CD4-positive, alpha-beta T cell treated with Interleukin-10 for 1 hour (primary cell): ENCODE data around the gene MLPH.
"Not testable (repeated sequence)": the region's sequence is repeated elsewhere in the genome, so short reads cannot be mapped to it uniquely, and the experiment has no call there.

Experiments
- DNase-seq: peaks from one replicate; pipeline ENCODE4 v3.0.0-alpha.2; 2020

The MLPH gene

GRCh38 chr2:237592425-237592980, 105.5 kb downstream of the MLPH start:
- DNase-seq = no peak

GRCh38 chr2:237593036-237593435, 106.0 kb downstream of the MLPH start:
- DNase-seq = no peak

- DNase-seq = no peak
These were observed 106.7 kb downstream of the MLPH start for GRCh38 chr2:237593596-237594320.

GRCh38 chr2:237594514-237594871, 107.4 kb downstream of the MLPH start:
- no peak for DNase-seq

- DNase-seq = not testable (repeated sequence)
These were observed 108.9 kb downstream of the MLPH start for GRCh38 chr2:237595829-237596519.

- DNase-seq = no peak
These were observed 109.6 kb downstream of the MLPH start for GRCh38 chr2:237596520-237597195.

- DNase-seq = no peak
These were observed 110.4 kb downstream of the MLPH start for GRCh38 chr2:237597196-237598145.

- no peak for DNase-seq
These were observed 111.6 kb downstream of the MLPH start for GRCh38 chr2:237598468-237599208.

- DNase-seq = no peak
These were observed 112.5 kb downstream of the MLPH start for GRCh38 chr2:237599465-237600110.

GRCh38 chr2:237600205-237600846, 113.3 kb downstream of the MLPH start:
- DNase-seq = no peak

- no peak for DNase-seq
These were observed 114.5 kb downstream of the MLPH start for GRCh38 chr2:237601453-237602116.

GRCh38 chr2:237602409-237602808, 115.4 kb downstream of the MLPH start:
- no peak for DNase-seq

- DNase-seq = no peak
These were observed 116.1 kb downstream of the MLPH start for GRCh38 chr2:237603049-237603717.

GRCh38 chr2:237603718-237604362, 116.8 kb downstream of the MLPH start:
- peak; percentile 85 for DNase-seq

GRCh38 chr2:237604391-237604790, 117.3 kb downstream of the MLPH start:
- DNase-seq = no peak
